Spleen (tissue), 7 donors: ENCODE results near the gene AGPAT3.

Experiments
- POLR2A ChIP-seq, 3 donors: fragments of 450-650 bp; IDR thresholded peaks; one replicate each; pipeline ENCODE4 v1.5.1; 2017; ENCODE audit warnings: antibody characterized with exemption in 3 of 3, mild to moderate bottlenecking in 1 of 3
- POLR2AphosphoS5 ChIP-seq, 3 donors: sonication (generic); formaldehyde crosslinking; IDR thresholded peaks; one replicate each; pipeline ENCODE4 v1.5.1; 2017; ENCODE audit warnings: antibody characterized with exemption in 3 of 3
- TF ChIP-seq, protein P1 (sequence below), 11 experiments: fragments of 200-600 bp in 7 of 11; fragments of 450-650 bp in 4 of 11; sonication (generic) in 4 of 11; IDR thresholded peaks in 8 of 11; conservative IDR thresholded peaks in 3 of 11; 1 replicate in 7 of 11; 2 replicates in 4 of 11; pipeline versions ENCODE4 v1.4.0 to v1.8.0; 2016 to 2021; ENCODE audit warnings: antibody characterized with exemption in 11 of 11, inconsistent platforms in 4 of 11, mild to moderate bottlenecking in 1 of 11
- donor health status: DM: no; HTN: no; CAD: no; lungs with moderate emphysema.
- donor health status: DM: no; HTN: no; CAD: no.
- donor health status: DM: no; HTN: no; CAD: no.

GRCh38 chr21:43921979-43922945, 57.2 kb downstream of the AGPAT3 start:
- TF ChIP-seq, protein P1, sequence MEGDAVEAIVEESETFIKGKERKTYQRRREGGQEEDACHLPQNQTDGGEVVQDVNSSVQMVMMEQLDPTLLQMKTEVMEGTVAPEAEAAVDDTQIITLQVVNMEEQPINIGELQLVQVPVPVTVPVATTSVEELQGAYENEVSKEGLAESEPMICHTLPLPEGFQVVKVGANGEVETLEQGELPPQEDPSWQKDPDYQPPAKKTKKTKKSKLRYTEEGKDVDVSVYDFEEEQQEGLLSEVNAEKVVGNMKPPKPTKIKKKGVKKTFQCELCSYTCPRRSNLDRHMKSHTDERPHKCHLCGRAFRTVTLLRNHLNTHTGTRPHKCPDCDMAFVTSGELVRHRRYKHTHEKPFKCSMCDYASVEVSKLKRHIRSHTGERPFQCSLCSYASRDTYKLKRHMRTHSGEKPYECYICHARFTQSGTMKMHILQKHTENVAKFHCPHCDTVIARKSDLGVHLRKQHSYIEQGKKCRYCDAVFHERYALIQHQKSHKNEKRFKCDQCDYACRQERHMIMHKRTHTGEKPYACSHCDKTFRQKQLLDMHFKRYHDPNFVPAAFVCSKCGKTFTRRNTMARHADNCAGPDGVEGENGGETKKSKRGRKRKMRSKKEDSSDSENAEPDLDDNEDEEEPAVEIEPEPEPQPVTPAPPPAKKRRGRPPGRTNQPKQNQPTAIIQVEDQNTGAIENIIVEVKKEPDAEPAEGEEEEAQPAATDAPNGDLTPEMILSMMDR (IDR thresholded peaks at IDR 0.05 in 8 of 11, conservative IDR thresholded peaks at IDR 0.05 in 3 of 11), result no peak
- TF ChIP-seq POLR2A (IDR thresholded peaks at IDR 0.05) (no peak), POLR2AphosphoS5 (IDR thresholded peaks at IDR 0.05) (peak in 2 of 3 donors; percentile 56 to 63)
